Stimulated activated CD4-positive, alpha-beta T cell treated with anti-CD3 and anti-CD28 coated beads, Interleukin-4, amount 100 ng/mL, for 1 hour (primary cell): ENCODE data around the gene RPP25.
A peak's percentile ranks its signal among the peaks of the same experiment; 100 is the strongest.

ENCODE experiments used
- DNase-seq: peaks from one replicate; pipeline ENCODE4 v3.0.0-alpha.2; 2020

Gene RPP25, protein sequence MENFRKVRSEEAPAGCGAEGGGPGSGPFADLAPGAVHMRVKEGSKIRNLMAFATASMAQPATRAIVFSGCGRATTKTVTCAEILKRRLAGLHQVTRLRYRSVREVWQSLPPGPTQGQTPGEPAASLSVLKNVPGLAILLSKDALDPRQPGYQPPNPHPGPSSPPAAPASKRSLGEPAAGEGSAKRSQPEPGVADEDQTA

GRCh38 chr15:74956648-74957475 is at the start of gene RPP25:
Gene RPP25 (minus strand): TSS chr15:74956772. CDS start chr15:74956583, 189 bp downstream.
- DNase-seq = peak; percentile 78

DNA sequence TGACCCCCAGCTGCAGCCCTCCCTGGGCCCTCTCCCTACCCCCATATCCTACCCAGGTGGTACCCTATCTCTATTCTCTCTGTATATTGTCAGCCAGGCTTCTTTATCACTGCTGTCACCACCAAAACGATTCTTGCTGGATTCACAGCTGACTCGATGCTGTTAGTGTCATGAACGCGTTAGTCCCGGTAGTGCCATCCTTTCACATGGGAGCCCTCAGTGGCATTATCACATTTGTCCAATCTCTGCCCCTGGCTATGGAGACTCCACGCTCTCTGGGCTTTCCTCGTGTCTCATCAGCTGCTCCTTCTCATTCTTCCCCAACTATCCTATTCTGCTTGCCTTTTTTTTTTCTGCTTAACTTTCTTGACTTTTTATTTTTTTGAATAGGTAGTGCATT is 45.8 kb upstream of the RPP25 start:
- no peak for DNase-seq

GRCh38 chr15:75001310-75001709 is 44.7 kb upstream of the RPP25 start:
- no peak for DNase-seq

GRCh38 chr15:74997543-74997942 is 41.0 kb upstream of the RPP25 start:
- no peak for DNase-seq

- DNase-seq = no peak
Observed at GRCh38 chr15:74997141-74997540, 40.6 kb upstream of the RPP25 start.

- DNase-seq = no peak
Observed at GRCh38 chr15:74995779-74996765, 39.5 kb upstream of the RPP25 start.

- DNase-seq = peak; percentile 90
Observed at GRCh38 chr15:74995182-74995778, 38.7 kb upstream of the RPP25 start, which contains the start of gene SCAMP5. Gene SCAMP5 (plus strand): TSS chr15:74995563. CDS start chr15:75011840, 16,277 bp downstream.

GRCh38 chr15:74994685-74995084 is 38.1 kb upstream of the RPP25 start:
- DNase-seq = no peak

GRCh38 chr15:74994236-74994635 is 37.7 kb upstream of the RPP25 start:
- DNase-seq = no peak

DNA sequence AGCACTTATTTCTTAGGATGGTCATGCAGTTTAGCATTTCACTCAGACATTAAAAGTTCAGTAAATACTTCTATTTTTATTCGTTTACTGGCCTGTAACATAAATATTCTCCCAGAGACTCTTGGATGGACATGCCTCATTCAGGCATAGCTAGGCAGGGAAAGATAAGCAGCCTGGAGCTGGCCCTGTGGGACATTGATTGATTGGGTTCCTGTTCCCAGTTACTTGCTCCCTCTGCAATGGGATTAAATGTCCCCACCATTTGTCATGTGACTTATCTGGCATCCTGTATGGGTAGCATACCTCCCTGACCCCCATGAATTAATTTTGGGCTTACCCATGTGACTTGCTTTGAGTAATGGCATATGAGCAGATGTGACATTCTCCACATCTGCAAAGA is 36.0 kb upstream of the RPP25 start:
- DNase-seq = no peak

GRCh38 chr15:74989527-74989926 is 33.0 kb upstream of the RPP25 start:
- DNase-seq = no peak

GRCh38 chr15:74988007-74988800 is 31.6 kb upstream of the RPP25 start:
- peak; percentile 13 for DNase-seq

DNA sequence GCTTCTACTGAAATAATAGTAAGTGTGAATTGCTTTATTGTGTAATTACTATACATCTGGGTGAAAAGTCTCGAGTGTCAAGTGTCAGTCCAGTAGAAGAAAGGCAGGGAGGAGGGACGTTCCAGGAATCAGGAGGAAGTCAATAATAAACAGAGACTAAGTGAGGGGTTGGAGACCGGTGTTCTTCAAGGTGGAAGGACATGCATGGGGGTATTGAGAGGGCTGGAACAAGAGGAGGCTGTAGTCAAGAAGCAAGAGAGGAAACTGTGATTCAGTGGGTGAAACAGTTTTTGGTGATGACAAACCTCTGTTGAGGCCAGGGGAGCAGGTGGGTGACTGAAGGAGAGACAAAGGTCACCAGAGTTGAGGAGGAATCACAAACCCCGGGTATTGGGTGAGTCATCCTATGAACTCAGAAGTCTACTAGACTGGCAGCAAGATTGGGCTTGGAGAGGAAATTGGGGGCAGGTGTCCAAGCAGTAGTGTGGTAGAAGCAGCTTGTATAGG is 27.2 kb upstream of the RPP25 start:
- DNase-seq = peak; percentile 26

DNA sequence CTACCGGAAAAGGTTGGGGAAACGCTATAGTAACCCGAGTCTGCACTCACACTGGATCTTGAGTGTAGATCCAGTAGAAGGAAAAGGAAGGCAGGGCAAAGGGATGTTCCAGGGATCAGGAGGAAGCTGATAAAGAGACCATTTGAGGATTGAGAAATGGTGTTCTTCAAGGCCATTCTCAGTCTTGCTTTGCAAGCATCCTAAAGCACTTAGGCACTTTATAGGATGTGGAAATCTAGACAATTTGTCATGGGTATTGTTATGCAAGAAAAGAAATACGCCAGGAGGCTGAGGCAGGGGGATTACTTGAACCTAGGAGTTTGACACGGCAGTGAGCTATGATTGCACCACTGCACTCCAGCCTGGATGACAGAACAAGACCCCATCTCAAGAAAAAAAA is 25.6 kb upstream of the RPP25 start:
- DNase-seq = no peak

GRCh38 chr15:74978503-74978902 is 21.9 kb upstream of the RPP25 start:
- DNase-seq = peak; percentile 48

DNA sequence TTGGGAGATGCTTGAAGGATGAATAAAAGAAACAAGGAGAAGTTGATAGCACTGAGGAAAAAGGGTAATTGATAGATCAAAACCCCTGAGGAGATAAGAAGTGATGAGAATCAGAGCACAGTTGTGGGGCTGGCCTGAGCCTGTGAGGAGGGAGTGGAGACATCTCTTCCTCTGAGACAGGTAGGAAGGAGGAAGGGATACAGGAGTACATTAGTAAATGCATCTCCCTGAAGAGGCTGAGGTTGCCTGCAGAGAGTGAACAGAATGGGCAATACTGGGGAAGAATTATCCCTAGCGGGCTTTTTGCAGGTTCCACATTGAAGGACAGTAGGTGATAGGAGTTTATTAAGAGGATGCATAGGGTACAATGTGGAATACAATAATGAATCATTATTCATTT is 21.5 kb upstream of the RPP25 start:
- DNase-seq = no peak

DNA sequence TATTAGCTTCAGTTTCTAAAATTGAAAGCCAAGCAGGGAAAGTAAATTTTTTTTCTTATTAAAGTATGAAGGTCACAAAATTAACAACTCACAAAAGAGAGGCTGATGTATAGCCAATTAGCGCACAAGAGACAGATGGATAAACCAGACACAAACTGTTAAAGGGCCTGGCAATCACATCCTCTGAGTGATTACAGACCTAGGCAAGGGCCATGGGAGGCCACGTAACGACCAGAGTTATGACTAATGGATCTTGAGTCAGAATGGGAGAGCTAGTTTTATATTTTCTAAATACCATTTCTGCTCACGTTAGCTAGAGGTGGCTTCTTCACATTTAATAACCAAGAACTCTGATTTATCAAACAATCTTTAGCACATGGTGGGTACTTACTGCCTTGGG is 21.0 kb upstream of the RPP25 start:
- no peak for DNase-seq

- DNase-seq = no peak
Observed at GRCh38 chr15:74976159-74976558, 19.6 kb upstream of the RPP25 start.

DNA sequence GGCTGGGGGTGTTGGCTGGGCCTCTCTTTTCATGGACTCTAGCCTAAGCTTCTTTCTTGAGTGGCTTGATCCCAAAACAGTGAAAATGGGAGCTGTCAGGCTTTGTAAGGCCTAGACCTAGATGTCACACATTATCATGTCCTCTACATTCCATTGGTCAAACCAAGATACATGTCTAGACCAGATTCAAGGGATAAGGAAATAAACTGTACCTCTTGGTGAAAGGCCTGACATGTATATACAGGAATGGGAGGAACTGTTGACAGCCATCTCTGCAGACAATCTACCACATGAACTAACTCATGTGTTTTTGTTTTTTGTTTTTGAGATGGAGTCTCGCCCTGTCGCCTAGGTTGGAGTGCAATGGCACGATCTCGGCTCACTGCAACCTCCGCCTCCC is 11.1 kb upstream of the RPP25 start:
- DNase-seq = no peak

DNA sequence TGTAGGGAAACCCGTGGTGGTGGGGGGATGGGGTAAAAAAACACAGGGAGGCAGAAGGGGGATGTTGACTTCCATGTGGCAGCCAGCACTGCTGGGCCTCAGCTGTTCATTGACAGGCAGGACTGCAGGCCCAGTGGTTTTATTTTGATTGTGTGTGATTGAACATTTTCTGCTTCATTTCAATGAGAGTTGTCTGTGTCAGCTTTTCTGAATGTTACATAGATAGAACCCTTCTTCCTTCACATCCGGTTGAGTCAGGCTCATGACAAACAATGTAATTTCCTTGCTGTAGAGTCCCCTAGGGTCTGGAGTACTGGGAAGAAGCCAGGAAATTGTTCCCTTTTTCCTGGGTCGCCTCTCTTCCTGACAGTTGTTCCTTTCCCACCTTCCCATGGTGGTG is 8.2 kb upstream of the RPP25 start:
- no peak for DNase-seq

DNA sequence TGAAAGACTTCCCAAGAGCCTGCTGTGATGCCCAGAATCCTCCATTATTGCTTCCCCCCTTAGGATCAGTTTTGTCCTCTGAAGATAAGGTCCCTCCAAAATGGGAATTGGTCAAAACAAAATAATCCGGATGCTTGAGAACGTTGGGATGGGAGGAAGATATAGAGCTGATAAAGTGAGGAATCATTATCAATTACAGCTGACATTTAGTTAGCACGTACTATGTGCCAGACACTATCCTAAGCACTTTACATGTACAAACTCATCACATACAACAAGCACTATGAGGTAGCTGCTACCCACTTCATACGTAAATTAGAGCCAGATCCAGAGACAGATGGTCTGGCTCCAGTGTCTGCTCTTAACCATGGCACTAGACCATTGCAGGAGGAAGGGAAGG is 6.6 kb upstream of the RPP25 start:
- DNase-seq = no peak

DNA sequence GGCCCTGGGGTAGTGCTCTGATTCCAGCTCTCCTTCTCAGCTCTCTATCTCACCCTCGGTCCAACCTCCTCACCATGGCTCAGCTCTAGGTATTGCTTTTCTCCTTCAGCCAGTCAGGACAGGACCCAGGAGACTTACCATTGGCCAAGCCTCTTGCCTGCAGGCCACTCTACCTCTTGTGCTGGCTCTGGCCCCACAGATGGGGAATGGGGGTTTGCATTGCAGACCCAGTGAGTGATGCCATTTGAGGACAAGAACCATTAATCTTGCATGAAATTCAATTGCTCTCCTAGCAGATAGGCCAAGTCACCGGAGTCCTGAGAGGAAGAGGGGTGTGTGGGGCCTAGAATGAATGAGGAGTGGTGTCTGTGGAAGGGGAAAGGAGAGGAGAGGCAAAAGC is 6.1 kb upstream of the RPP25 start:
- no peak for DNase-seq
